HepG2 (cell line): ENCODE data around the gene LITAF. TPM values are rescaled to one million over a fixed set of nuclear protein-coding genes. Genes with fewer than 3 reads are reported as not detected.

Source experiments
- AKAP8 ChIP-seq: sonication (generic); formaldehyde crosslinking; IDR thresholded peaks from 2 replicates; pipeline ENCODE4 v1.5.1; 2020; ENCODE audit warnings: mild to moderate bottlenecking, missing genetic modification reagents
- BHLHE40 ChIP-seq: IDR thresholded peaks from 2 replicates; pipeline ENCODE4 v1.6.1; 2011; ENCODE audit warnings: low read length, improper control_type of control experiment
- KAT7 ChIP-seq: IDR thresholded peaks from 2 replicates; pipeline ENCODE4 v1.6.1; 2018; ENCODE audit warnings: borderline replicate concordance, missing compliant biosample characterization
- NCOA5 ChIP-seq: sonication (generic); formaldehyde crosslinking; IDR thresholded peaks from 2 replicates; pipeline ENCODE4 v1.4.0; 2020; ENCODE audit warnings: missing genetic modification reagents
- REL ChIP-seq: sonication (generic); formaldehyde crosslinking; conservative IDR thresholded peaks from 2 replicates; pipeline ENCODE4 v1.8.0; 2022; ENCODE audit warnings: mild to moderate bottlenecking, missing genetic modification reagents, moderate library complexity
- RFX5 ChIP-seq: IDR thresholded peaks from 2 replicates; pipeline ENCODE4 v1.6.1; 2011; ENCODE audit warnings: low read depth, low read length, improper control_type of control experiment
- STAT6 ChIP-seq: sonication (generic); formaldehyde crosslinking; IDR thresholded peaks from 2 replicates; pipeline ENCODE4 v1.4.0; 2020; ENCODE audit warnings: missing genetic modification reagents, mild to moderate bottlenecking, borderline replicate concordance
- THAP8 ChIP-seq: sonication (generic); formaldehyde crosslinking; IDR thresholded peaks from 2 replicates; pipeline ENCODE4 v1.5.1; 2020; ENCODE audit warnings: missing genetic modification reagents, mild to moderate bottlenecking, borderline replicate concordance
- THAP9 ChIP-seq: sonication (generic); formaldehyde crosslinking; IDR thresholded peaks from 2 replicates; pipeline ENCODE4; 2020; ENCODE audit warnings: missing genetic modification reagents, mild to moderate bottlenecking, borderline replicate concordance
- ZFP36L2 ChIP-seq: sonication (generic); formaldehyde crosslinking; IDR thresholded peaks from 2 replicates; pipeline ENCODE4 v1.4.0; 2020; ENCODE audit warnings: missing genetic modification reagents
- ZFX ChIP-seq: sonication (generic); formaldehyde crosslinking; IDR thresholded peaks from 2 replicates; pipeline ENCODE4 v1.4.0; 2020; ENCODE audit warnings: mild to moderate bottlenecking, low read depth, missing genetic modification reagents, moderate library complexity
- ZFYVE20 ChIP-seq: sonication (generic); formaldehyde crosslinking; IDR thresholded peaks from 2 replicates; pipeline ENCODE4 v1.8.0; 2023; ENCODE audit warnings: low read depth, mild to moderate bottlenecking, moderate library complexity, missing genetic modification reagents, borderline replicate concordance
- ZNF280D ChIP-seq: sonication (generic); formaldehyde crosslinking; IDR thresholded peaks from 2 replicates; pipeline ENCODE4 v1.5.1; 2020; ENCODE audit warnings: mild to moderate bottlenecking, missing genetic modification reagents
- ZNF510 ChIP-seq: sonication (generic); formaldehyde crosslinking; IDR thresholded peaks from 2 replicates; pipeline ENCODE4 v1.4.0; 2020; ENCODE audit warnings: low read depth, mild to moderate bottlenecking, missing genetic modification reagents
- ZNF577 ChIP-seq: sonication (generic); formaldehyde crosslinking; IDR thresholded peaks from 2 replicates; pipeline ENCODE4 v1.4.0; 2020; ENCODE audit warnings: mild to moderate bottlenecking, low read depth, missing genetic modification reagents, borderline replicate concordance
- ZNF737 ChIP-seq: sonication (generic); formaldehyde crosslinking; IDR thresholded peaks from 2 replicates; pipeline ENCODE4 v1.5.0; 2020; ENCODE audit warnings: missing genetic modification reagents, mild to moderate bottlenecking, borderline replicate concordance
- ZNF792 ChIP-seq: IDR thresholded peaks from 2 replicates; pipeline ENCODE4 v1.6.1; 2016
- ZNF891 ChIP-seq: sonication (generic); formaldehyde crosslinking; IDR thresholded peaks from 2 replicates; pipeline ENCODE4 v1.5.0; 2020; ENCODE audit warnings: mild to moderate bottlenecking, missing genetic modification reagents
- polyA plus RNA-seq, 8 experiments: library from polyadenylated mRNA; depleted of rRNA in 3 of 8; stranded (reverse) in 7 of 8; unstranded in 1 of 8; fragments of >200 nt; fragmentation: Illumina TruSeq in 4 of 8; extraction: Trizol in 4 of 8; gene quantifications; 2 replicates each; pipeline versions ENCODE4 v1.2.1 to v1.2.3, GENCODE V29; 2011 to 2016; ENCODE audit warnings: low read depth in 4 of 8, missing spikeins in 1 of 8, mixed read lengths in 1 of 8; ENCODE audit not compliant: insufficient read depth in 1 of 8
- total RNA-seq, 5 experiments: library from RNA; depleted of rRNA; stranded (reverse); fragments of >200 nt; fragmentation: Illumina TruSeq; extraction: Trizol; gene quantifications; 2 replicates each; pipeline ENCODE4 v1.2.3, GENCODE V29; 2016; ENCODE audit warnings: low read depth in 1 of 5

LITAF gene
- total and polyA plus RNA-seq, 2 of the 13 experiments (the other 11 are each of a cell fraction or from before 2014, with no cell fraction given), result 80.1 to 141 TPM

- TF ChIP-seq ZNF577 (0 out of 2 replicates have a peak, but pooled peaks have one; percentile 50), ZNF737 (CRISPR knock-in tag) (no peak), ZNF891 (CRISPR knock-in tag) (0 out of 2 replicates have a peak, but pooled peaks have one; percentile 65), BHLHE40 (no peak), THAP8 (CRISPR knock-in tag) (no peak), STAT6 (CRISPR knock-in tag) (peak; percentile 37; the same call in 1 of the 2 replicates), AKAP8 (CRISPR knock-in tag) (0 out of 2 replicates have a peak, but pooled peaks have one; percentile 34), ZFYVE20 (CRISPR knock-in tag) (0 out of 2 replicates have a peak, but pooled peaks have one; percentile 65), ZFP36L2 (no peak), ZNF510 (no peak), ZFX (CRISPR knock-in tag) (peak; percentile 77), NCOA5 (CRISPR knock-in tag) (no peak), THAP9 (CRISPR knock-in tag) (peak; percentile 85; the same call in 1 of the 2 replicates), ZNF280D (CRISPR knock-in tag) (peak; percentile 50), KAT7 (peak; percentile 75), ZNF792 (peak; percentile 53; the same call in 1 of the 2 replicates), REL (0 out of 2 replicates have a peak, but pooled peaks have one; percentile 16), RFX5 (peak; percentile 8; the same call in 1 of the 2 replicates)
Measured at GRCh38 chr16:11585460-11586377, 1.0 kb downstream of the LITAF start (continued).
